ENCODE measurements around the gene TRIM67. TPM values are rescaled to one million over a fixed set of nuclear protein-coding genes. Genes with fewer than 3 reads are reported as not detected.
A peak's percentile ranks its signal among the peaks of the same experiment; 100 is the strongest.

TRIM67 gene
- total and polyA plus RNA-seq, 9 of the 15 experiments (the other 6 are each of a cell fraction or from before 2014, with no cell fraction given): 0.04 to 0.60 (median 0.31) TPM

- TF ChIP-seq CHD7 (IDR thresholded peaks at IDR 0.05; ENCODE audit: low read depth, low read length) (no peak), PHF20 (IDR thresholded peaks at IDR 0.05; ENCODE audit: partially characterized antibody) (no peak), ATF6 (CRISPR knock-in tag; IDR thresholded peaks at IDR 0.05) (no peak), MTA1 (IDR thresholded peaks at IDR 0.05; ENCODE audit: borderline replicate concordance) (no peak), ZNF134 (CRISPR knock-in tag; conservative IDR thresholded peaks at IDR 0.05) (no peak), NR3C1 (CRISPR knock-in tag; IDR thresholded peaks at IDR 0.05) (no peak), SIN3B (IDR thresholded peaks at IDR 0.05; ENCODE audit: low read depth) (no peak), NFE2 (IDR thresholded peaks at IDR 0.05; ENCODE audit: low read depth) (no peak), MBD1 (CRISPR knock-in tag; IDR thresholded peaks at IDR 0.05) (no peak), HDAC1 (IDR thresholded peaks at IDR 0.05) (no peak), ZBTB1 (CRISPR knock-in tag; IDR thresholded peaks at IDR 0.05; ENCODE audit: borderline replicate concordance, low read depth) (0 out of 2 replicates have a peak, but pooled peaks have one; percentile 31), MLLT1 (IDR thresholded peaks at IDR 0.05) (no peak)
Observed at GRCh38 chr1:231201375-231201978, 39.6 kb downstream of the TRIM67 start (continued).

Data from K562 (cell line).